NCI-H2196 treated with DMSO at 0.1 percent for 48 hours (cell line): ENCODE results near the gene FBLN1.
"Not testable (repeated sequence)": the region's sequence is repeated elsewhere in the genome, so short reads cannot be mapped to it uniquely, and the experiment has no call there.

Source experiments
- DNase-seq: peaks from one replicate; lab custom pipeline; 2025; ENCODE audit not compliant: unreplicated experiment; lab: John Stamatoyannopoulos, UW

Gene FBLN1

GRCh38 chr22:45582236-45582954 lies 79.7 kb downstream of the FBLN1 start:
- no peak for DNase-seq

- DNase-seq = no peak
These were observed 80.3 kb downstream of the FBLN1 start for GRCh38 chr22:45582955-45583320.

DNA sequence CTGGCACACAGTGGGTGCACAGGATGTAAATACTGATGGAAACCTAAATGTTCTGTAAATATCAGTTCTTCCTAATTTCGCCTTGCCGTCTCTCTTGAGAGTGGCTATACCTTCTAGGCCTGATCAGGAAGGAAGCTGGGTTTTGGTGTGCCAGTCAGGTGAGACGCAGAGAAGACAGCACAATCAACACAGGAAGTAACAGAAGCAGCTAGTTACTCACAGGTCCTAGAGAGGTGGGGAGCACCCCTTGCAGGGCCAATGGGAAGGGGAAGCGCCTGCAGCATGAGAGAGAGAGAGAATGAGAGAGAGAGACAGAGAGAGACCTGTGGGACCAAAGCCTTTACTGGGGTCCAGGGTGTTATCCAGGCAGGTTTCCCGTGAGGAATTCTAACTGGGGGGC lies 80.8 kb downstream of the FBLN1 start:
- no peak for DNase-seq

DNA sequence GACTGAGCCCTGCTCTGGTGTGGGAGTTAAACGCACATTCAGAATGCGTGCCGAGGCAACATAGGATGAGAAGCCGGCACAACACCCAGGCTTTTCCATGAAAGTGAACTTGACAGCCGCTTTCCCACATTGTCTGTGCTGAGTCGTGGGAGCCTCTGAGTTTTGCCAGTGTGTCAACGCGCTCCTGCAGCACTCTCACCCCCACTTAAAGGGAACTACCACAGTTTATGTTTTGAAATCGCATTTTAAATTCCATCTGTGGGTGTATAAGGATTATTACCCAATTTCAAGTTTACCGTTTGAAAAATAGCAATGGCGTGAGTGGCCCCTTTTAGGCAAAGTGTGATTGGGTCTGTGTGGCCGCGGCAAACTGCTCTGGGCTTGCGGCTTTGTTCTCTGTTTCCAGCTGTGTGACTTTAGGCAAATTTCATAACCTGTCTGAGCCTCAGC lies 81.5 kb downstream of the FBLN1 start:
- DNase-seq = no peak

DNA sequence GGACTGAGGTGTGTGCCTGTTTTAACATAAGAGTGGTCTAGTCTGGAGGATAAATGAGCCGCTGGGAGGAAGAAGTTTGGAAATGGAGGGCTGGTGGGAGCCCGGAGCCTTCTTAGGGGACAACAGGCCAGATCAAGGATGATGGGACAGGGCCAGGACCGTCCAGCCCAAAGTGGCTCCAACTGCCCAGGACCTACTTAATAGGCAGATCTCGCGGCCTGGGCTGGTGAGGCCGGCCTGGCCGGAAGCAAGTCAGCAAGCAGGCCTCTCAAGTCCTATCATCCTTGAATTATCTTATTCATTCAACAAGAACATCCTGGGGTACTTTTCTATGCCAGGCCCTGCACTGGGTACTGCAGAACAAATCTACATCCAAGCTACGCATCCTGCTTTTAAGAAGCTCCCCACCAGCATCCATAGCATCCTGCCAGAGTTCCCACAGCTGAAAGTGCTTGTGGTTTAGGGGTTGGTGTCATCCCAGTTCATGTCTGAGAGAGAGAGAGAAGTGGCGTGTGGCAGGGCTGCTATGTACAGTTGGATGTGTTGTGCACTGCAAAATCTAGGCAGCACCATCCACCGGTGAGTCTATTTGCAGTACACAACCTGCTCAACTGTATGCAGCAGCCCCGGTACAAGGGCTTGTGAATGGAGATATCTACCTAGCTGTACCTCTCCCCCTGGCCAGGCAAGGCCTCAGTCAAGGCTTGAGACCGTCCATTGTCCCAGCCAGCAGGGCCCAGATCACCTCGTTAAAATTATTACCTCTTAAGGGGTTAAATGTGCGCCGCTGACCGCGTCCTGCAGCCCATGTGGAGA lies 82.1 kb downstream of the FBLN1 start:
- no peak for DNase-seq

GRCh38 chr22:45585437-45585755 lies 82.7 kb downstream of the FBLN1 start:
- DNase-seq = no peak

GRCh38 chr22:45585946-45586540 lies 83.4 kb downstream of the FBLN1 start:
- no peak for DNase-seq

- no peak for DNase-seq
These were observed 84.1 kb downstream of the FBLN1 start for GRCh38 chr22:45586651-45587405.

DNA sequence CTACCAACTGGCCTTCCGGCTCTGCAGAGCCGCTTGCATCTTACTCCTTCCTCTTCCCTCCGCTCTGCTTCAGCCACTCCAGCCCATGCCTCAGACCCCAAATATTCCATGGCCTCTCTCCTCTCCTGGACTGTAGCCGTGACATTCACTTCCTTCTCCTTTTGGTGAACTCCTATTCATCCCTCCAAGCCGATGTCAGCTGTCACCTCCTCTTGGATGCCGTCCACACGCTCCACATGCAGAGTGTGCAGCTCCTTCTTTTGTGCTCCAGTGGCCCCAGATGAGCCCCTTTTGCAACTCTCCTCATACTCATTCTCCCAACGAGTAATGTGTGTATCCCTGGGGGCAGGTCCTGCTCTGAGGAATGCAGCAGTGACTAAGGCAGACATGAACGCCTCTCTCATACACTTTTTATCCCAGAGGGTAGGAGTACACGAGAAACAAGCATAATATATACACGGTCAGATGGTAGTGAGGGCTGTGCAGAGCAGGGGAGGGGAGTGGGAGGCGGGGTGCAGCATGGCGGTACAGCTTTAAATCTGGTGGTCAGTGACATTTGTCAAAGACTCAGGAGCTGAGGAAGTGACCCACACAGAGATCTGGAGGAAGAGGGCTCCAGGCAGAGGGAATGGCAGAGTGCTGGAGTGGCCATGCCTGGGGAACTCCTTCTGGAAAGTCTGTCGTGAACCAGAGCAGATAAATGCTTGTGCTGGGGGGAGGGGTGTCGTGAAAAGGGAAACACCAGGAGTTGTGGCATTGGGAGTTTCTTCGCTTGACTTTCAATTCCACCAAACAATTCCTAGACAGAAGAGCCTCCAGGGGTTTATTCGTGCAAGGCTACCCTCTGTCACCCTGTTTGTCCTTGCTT lies 85.2 kb downstream of the FBLN1 start:
- no peak for DNase-seq

DNA sequence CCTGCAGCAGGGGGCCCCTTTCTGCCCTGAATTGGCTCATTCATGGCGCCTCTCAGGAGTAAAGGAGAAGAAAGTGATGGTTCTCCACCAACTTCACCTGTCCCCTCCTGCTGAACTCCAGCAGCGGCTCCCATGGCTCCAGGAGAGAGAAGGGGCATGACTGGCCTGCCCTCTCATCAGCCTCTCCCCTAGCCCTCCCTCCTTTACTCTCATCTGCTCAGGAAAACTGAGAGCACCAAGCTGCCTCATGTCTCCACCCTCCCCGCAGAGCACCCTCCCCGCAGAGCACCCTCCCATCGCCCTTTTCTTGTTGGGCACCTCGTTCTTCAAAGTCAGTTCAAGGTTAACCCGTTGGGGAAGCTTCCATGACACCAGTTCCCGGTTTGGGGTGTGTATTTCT lies 86.9 kb downstream of the FBLN1 start:
- no peak for DNase-seq

GRCh38 chr22:45590262-45590661 lies 87.6 kb downstream of the FBLN1 start:
- no peak for DNase-seq

- DNase-seq = not testable (repeated sequence)
These were observed 89.0 kb downstream of the FBLN1 start for GRCh38 chr22:45591633-45592213.

DNA sequence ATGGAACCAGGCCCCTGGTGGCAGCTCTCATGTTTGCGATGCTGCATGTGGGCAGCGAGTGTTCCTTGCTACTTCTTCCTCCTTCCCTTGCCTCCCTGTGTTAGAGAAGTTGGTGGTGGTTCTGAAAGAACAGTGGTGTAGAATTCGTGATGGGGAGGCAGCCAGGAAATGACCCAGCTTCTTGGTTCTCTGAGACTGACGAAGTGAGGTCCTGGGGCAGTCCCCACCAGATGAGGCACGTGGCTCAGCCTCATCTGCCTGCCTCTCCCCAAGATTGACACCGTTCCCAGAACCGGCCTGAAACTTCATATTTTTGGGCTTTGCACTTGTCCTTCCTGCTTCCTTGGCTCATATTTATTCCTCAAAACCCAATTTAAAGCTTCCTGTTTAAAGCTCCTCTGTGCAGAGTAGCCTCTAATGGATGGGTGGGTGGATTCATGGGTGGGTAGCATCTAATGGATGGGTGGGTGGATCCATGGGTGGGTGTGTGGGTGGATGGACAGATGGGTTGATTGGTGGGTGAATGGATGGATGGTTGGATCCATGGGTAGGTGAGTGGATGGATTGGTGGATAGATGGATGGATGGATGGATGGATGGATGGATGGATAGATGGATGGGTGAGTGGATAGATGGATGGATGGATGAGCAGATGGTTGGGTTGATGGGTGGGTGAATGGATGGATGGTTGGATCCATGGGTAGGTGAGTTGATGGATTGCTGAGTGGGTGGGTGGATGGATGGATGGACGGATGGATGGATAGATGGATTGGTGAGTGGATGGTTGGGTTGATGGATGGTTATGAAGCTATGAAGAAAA lies 91.6 kb downstream of the FBLN1 start:
- DNase-seq = no peak

- DNase-seq = peak; percentile 47
These were observed 94.9 kb downstream of the FBLN1 start for GRCh38 chr22:45597460-45598192.

DNA sequence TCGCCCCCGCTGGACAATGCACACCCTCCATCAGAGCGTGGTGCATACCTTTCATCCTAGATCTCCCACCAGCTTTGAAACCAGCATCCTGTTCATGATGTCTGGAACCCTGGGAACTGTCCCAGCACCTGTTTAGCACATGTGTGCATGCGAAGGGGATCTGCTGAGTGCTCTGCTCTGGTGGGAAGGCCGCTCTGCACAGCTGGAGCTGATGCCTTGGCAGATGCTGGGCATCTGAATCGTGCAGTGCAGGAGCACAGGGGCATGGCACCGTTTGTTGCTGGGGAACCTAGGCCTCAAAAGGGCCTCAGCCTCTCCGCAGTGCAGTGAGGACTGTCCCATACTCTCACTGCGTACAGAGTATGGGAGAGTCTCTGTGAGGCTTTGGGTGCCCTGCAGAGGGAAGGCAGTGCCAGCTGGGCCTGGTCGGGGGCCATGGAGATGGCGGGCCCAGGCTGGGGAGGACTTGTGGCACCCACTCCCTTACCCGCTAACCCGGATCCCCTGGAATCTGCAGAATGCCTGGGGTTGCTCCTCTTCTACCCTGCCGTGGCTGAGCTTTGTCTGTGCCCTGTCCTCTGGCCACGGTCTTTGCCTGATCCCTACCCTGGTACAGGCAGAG lies 96.0 kb downstream of the FBLN1 start:
- no peak for DNase-seq

DNA sequence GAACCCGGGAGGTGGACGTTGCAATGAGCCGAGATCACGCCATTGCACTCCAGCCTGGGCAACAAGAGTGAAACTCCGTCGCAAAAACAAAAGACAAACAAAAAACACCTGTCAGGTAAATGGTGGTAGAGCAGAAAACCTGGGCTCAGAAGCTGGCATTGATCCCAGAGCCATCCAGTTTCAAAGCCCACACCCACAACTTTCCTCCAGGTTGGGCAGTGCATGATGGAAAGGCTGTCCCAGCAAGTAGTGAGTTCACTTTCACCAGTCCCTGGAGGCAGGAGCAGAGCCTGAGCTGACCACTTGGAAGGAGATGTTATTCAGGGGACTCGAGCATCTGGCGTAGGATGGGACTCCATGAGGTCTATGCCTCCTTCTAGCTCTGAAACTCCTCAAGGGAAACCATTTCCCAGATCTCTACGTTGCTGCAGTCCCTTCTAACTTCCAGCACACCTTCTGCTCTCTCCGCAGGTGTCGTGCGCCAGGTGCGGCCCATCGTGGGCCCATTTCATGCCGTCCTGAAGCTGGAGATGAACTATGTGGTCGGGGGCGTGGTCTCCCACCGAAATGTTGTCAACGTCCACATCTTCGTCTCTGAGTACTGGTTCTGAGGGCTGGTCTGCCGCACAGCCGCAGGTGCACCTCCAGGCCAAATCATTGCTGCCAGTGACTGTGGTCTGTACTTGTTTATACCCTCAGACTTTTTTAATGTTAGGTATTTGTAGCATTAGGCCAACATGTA lies 97.3 kb downstream of the FBLN1 start:
- DNase-seq = no peak
